Esophagus squamous epithelium (tissue), 4 donors: ENCODE data around the gene FCHSD2.

Experiments used
- CTCF ChIP-seq, 6 experiments: fragments of 450-650 bp in 4 of 6; fragments of 200-600 bp in 2 of 6; sonication (generic) in 2 of 6; IDR thresholded peaks; one replicate each; pipeline ENCODE4 v1.5.1; 2016 to 2019; ENCODE audit warnings: antibody characterized with exemption in 6 of 6, mild to moderate bottlenecking in 4 of 6, moderate library complexity in 4 of 6
- POLR2A ChIP-seq, 4 donors: fragments of 450-650 bp; IDR thresholded peaks; one replicate each; pipeline ENCODE4 v1.6.1; 2017; ENCODE audit warnings: antibody characterized with exemption in 4 of 4, mild to moderate bottlenecking in 4 of 4, moderate library complexity in 3 of 4

- TF ChIP-seq CTCF (IDR thresholded peaks at IDR 0.05) (no peak), POLR2A (IDR thresholded peaks at IDR 0.05) (no peak)
These were observed 335.0 kb downstream of the FCHSD2 start for GRCh38 chr11:72807021-72807693.
